HepG2 (cell line): ENCODE results near the gene ARL2.

Experiments
- RARG ChIP-seq: sonication (generic); formaldehyde crosslinking; IDR thresholded peaks from 2 replicates; pipeline ENCODE4 v1.4.0; 2020; ENCODE audit warnings: low read depth, mild to moderate bottlenecking, missing genetic modification reagents
- SMC3 ChIP-seq: IDR thresholded peaks from 2 replicates; pipeline ENCODE4 v1.6.1; 2011; ENCODE audit warnings: low read length, improper control_type of control experiment
- SNAI1 ChIP-seq: sonication (generic); formaldehyde crosslinking; IDR thresholded peaks from 2 replicates; pipeline ENCODE4 v1.5.0; 2020; ENCODE audit warnings: mild to moderate bottlenecking, missing genetic modification reagents, borderline replicate concordance
- TARDBP ChIP-seq: sonication (generic); formaldehyde crosslinking; IDR thresholded peaks from 2 replicates; pipeline ENCODE4 v1.8.0; 2022; ENCODE audit warnings: mild to moderate bottlenecking, missing genetic modification reagents
- YY1 ChIP-seq: IDR thresholded peaks from 2 replicates; pipeline ENCODE4 v1.6.1; 2011; ENCODE audit warnings: low read length, low read depth, moderate library complexity, mild to moderate bottlenecking; ENCODE audit not compliant: insufficient read depth, insufficient replicate concordance
- ZNF20 ChIP-seq: sonication (generic); formaldehyde crosslinking; IDR thresholded peaks from 2 replicates; pipeline ENCODE4 v1.4.0; 2020; ENCODE audit warnings: mild to moderate bottlenecking, moderate library complexity, missing genetic modification reagents
- ZNF207 ChIP-seq: fragments of 450-650 bp; IDR thresholded peaks from 2 replicates; pipeline ENCODE4 v1.6.1; 2016; ENCODE audit warnings: antibody characterized with exemption, borderline replicate concordance
- TF ChIP-seq, protein P1 (sequence below): sonication (generic); formaldehyde crosslinking; IDR thresholded peaks from 2 replicates; pipeline ENCODE4 v1.5.0; 2020; ENCODE audit warnings: missing genetic modification reagents
- TF ChIP-seq, protein P2 (sequence below): sonication (generic); formaldehyde crosslinking; IDR thresholded peaks from 2 replicates; pipeline ENCODE4 v1.5.0; 2020; ENCODE audit warnings: mild to moderate bottlenecking, missing genetic modification reagents, moderate library complexity

DNA sequence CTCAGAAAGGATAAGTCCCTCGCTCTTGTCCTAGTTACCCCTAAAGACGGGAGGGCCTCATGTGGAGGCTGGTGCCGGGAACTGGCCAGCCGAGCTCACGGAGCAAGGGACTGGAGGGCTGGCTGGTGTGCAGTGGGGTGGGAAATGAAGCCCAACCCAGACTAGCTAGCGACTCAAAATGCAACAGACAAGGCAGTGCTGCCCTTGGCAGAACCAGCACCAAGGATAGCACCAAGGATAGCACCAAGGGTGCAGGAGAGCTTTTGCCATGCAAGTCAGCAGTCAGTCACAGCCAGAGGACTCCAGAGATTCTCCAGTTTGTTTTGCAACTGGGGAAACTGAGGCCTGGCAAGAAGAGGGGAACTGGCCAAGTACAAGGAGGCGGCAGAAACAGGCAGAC is 10.7 kb upstream of the ARL2 start:
- TF ChIP-seq ZNF20 (CRISPR knock-in tag), result no peak
- TF ChIP-seq TARDBP (CRISPR knock-in tag), result no peak
- no peak for TF ChIP-seq RARG (CRISPR knock-in tag)
- no peak for TF ChIP-seq ZNF207
- TF ChIP-seq, protein P1, sequence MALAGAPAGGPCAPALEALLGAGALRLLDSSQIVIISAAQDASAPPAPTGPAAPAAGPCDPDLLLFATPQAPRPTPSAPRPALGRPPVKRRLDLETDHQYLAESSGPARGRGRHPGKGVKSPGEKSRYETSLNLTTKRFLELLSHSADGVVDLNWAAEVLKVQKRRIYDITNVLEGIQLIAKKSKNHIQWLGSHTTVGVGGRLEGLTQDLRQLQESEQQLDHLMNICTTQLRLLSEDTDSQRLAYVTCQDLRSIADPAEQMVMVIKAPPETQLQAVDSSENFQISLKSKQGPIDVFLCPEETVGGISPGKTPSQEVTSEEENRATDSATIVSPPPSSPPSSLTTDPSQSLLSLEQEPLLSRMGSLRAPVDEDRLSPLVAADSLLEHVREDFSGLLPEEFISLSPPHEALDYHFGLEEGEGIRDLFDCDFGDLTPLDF (CRISPR knock-in tag), result no peak
- TF ChIP-seq, protein P2, sequence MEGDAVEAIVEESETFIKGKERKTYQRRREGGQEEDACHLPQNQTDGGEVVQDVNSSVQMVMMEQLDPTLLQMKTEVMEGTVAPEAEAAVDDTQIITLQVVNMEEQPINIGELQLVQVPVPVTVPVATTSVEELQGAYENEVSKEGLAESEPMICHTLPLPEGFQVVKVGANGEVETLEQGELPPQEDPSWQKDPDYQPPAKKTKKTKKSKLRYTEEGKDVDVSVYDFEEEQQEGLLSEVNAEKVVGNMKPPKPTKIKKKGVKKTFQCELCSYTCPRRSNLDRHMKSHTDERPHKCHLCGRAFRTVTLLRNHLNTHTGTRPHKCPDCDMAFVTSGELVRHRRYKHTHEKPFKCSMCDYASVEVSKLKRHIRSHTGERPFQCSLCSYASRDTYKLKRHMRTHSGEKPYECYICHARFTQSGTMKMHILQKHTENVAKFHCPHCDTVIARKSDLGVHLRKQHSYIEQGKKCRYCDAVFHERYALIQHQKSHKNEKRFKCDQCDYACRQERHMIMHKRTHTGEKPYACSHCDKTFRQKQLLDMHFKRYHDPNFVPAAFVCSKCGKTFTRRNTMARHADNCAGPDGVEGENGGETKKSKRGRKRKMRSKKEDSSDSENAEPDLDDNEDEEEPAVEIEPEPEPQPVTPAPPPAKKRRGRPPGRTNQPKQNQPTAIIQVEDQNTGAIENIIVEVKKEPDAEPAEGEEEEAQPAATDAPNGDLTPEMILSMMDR (CRISPR knock-in tag), result no peak
- TF ChIP-seq SNAI1 (CRISPR knock-in tag), result no peak
- no peak for TF ChIP-seq SMC3
- TF ChIP-seq YY1, result no peak
